Liver (tissue), 9 donors: Measurements from ENCODE around the gene CYP39A1. TPM values are rescaled to one million over a fixed set of nuclear protein-coding genes. Genes with fewer than 3 reads are reported as not detected.

ENCODE experiments used
- DNase-seq: peaks from one replicate; pipeline ENCODE4 v3.0.0-alpha.2; 2017; ENCODE audit warnings: low spot score
- H3K27ac ChIP-seq, 2 donors: one replicate each; pipeline ENCODE4 v1.7.0; 2013; ENCODE audit warnings: inconsistent platforms in 2 of 2, low read length in 2 of 2, control low read depth in 1 of 2, low read depth in 1 of 2, mild to moderate bottlenecking in 1 of 2
- H3K27me3 ChIP-seq, 4 donors: one replicate each; pipeline versions ENCODE4 v1.6.1 to v1.7.0; 2013; ENCODE audit warnings: low read length in 3 of 4, inconsistent platforms in 1 of 4, mild to moderate bottlenecking in 1 of 4, moderate library complexity in 1 of 4; ENCODE audit not compliant: control insufficient read depth in 4 of 4, insufficient read depth in 4 of 4
- H3K36me3 ChIP-seq, 4 donors: one replicate each; pipeline versions ENCODE4 v1.6.1 to v1.7.0; 2013; ENCODE audit warnings: low read length in 3 of 4, mild to moderate bottlenecking in 3 of 4, low read depth in 1 of 4, moderate library complexity in 1 of 4; ENCODE audit not compliant: control insufficient read depth in 4 of 4, insufficient read depth in 3 of 4
- H3K4me1 ChIP-seq, 4 donors: one replicate each; pipeline versions ENCODE4 v1.6.1 to v1.7.0; 2013; ENCODE audit warnings: low read length in 3 of 4, mild to moderate bottlenecking in 3 of 4, moderate library complexity in 1 of 4; ENCODE audit not compliant: control insufficient read depth in 4 of 4, insufficient read depth in 4 of 4
- H3K4me3 ChIP-seq, 3 donors: one replicate each; pipeline versions ENCODE4 v1.6.1 to v1.7.0; 2013; ENCODE audit warnings: low read length in 3 of 3, control low read depth in 1 of 3, low read depth in 1 of 3, mild to moderate bottlenecking in 1 of 3
- H3K9ac ChIP-seq, 2 donors: one replicate each; pipeline ENCODE4 v1.7.0; 2013; ENCODE audit warnings: low read length in 2 of 2, mild to moderate bottlenecking in 2 of 2, moderate library complexity in 2 of 2, control low read depth in 1 of 2, low read depth in 1 of 2
- H3K9me3 ChIP-seq, 4 donors: one replicate each; pipeline versions ENCODE4 v1.6.1 to v1.7.0; 2013; ENCODE audit warnings: low read length in 3 of 4; ENCODE audit not compliant: control insufficient read depth in 4 of 4
- FOXA2 ChIP-seq: IDR thresholded peaks from 2 replicates; pipeline ENCODE4 v1.6.1; 2016; ENCODE audit warnings: antibody characterized with exemption
- GABPA ChIP-seq, 2 donors: IDR thresholded peaks in 1 of 2; conservative IDR thresholded peaks in 1 of 2; 2 replicates each; pipeline ENCODE4 v1.6.1; 2016; ENCODE audit warnings: antibody characterized with exemption in 2 of 2, mild to moderate bottlenecking in 1 of 2, moderate library complexity in 1 of 2
- HNF4A ChIP-seq, 2 donors: conservative IDR thresholded peaks; 2 replicates each; pipeline ENCODE4 v1.6.1; 2016; ENCODE audit warnings: antibody characterized with exemption in 2 of 2, mild to moderate bottlenecking in 2 of 2
- HNF4G ChIP-seq: IDR thresholded peaks from 2 replicates; pipeline ENCODE4 v1.6.1; 2016; ENCODE audit warnings: antibody characterized with exemption
- JUND ChIP-seq, 2 donors: IDR thresholded peaks; 2 replicates each; pipeline ENCODE4 v1.6.1; 2016; ENCODE audit warnings: antibody characterized with exemption in 2 of 2
- NR2F2 ChIP-seq: IDR thresholded peaks from 2 replicates; pipeline ENCODE4 v1.6.1; 2016; ENCODE audit warnings: antibody characterized with exemption
- RAD21 ChIP-seq, 2 donors: IDR thresholded peaks; 2 replicates each; pipeline ENCODE4 v1.6.1; 2016; ENCODE audit warnings: antibody characterized with exemption in 2 of 2, mild to moderate bottlenecking in 2 of 2
- REST ChIP-seq: IDR thresholded peaks from 2 replicates; pipeline ENCODE4 v1.6.1; 2016; ENCODE audit warnings: antibody characterized with exemption, mild to moderate bottlenecking
- RXRA ChIP-seq, 2 donors: IDR thresholded peaks; 2 replicates each; pipeline ENCODE4 v1.6.1; 2017 to 2018; ENCODE audit warnings: antibody characterized with exemption in 2 of 2, mild to moderate bottlenecking in 1 of 2
- SP1 ChIP-seq: IDR thresholded peaks from 2 replicates; pipeline ENCODE4 v1.6.1; 2018; ENCODE audit warnings: antibody characterized with exemption, mild to moderate bottlenecking
- TAF1 ChIP-seq: conservative IDR thresholded peaks from 2 replicates; pipeline ENCODE4 v1.6.1; 2016; ENCODE audit warnings: antibody characterized with exemption, mild to moderate bottlenecking
- YY1 ChIP-seq: IDR thresholded peaks from 2 replicates; pipeline ENCODE4 v1.6.1; 2016; ENCODE audit warnings: antibody characterized with exemption, mild to moderate bottlenecking
- ZBTB33 ChIP-seq: IDR thresholded peaks from 2 replicates; pipeline ENCODE4 v1.6.1; 2016; ENCODE audit warnings: antibody characterized with exemption
- WGBS: extraction: QIAGEN DNeasy Blood & Tissue Kit; methylation state at CpG from one replicate; pipeline ENCODE4 v1.1.7; 2013; 5-methylcytosine and 5-hydroxymethylcytosine counted together
- polyA plus RNA-seq, 2 donors: library from polyadenylated mRNA; stranded (reverse) in 1 of 2; unstranded in 1 of 2; fragments of 200-250 nt in 1 of 2; fragments of >200 nt in 1 of 2; fragmentation: Nextera tagmentation in 1 of 2; extraction: Ambion mirVana in 1 of 2; gene quantifications; one replicate each; pipeline versions ENCODE4 v1.2.1 to v1.2.3, GENCODE V29; 2013 to 2015
- total RNA-seq, 2 donors: library from RNA; depleted of rRNA; stranded (reverse); fragments of >200 nt; gene quantifications; one replicate each; pipeline ENCODE4 v1.2.3, GENCODE V29; 2014
- donor health status: healthy.
- donor health status: healthy.
- donor health status: healthy.
- donor health status: healthy.
- donor health status: healthy.

Gene CYP39A1
- total and polyA plus RNA-seq, 4 donors, result 10.8 to 29.8 (median 15.2) TPM

GRCh38 chr6:46511320-46511719 is 141.3 kb downstream of the CYP39A1 start (continued):
- no peak for TF ChIP-seq GABPA (IDR thresholded peaks at IDR 0.05 in 1 of 2, conservative IDR thresholded peaks at IDR 0.05 in 1 of 2)
- no peak for TF ChIP-seq TAF1
- TF ChIP-seq RAD21 (IDR thresholded peaks at IDR 0.05), result no peak
- TF ChIP-seq ZBTB33, result no peak

GRCh38 chr6:46510651-46511050 is 142.0 kb downstream of the CYP39A1 start:
- Histone ChIP-seq H3K36me3 (no peaks in the 10 kb centered on the region), H3K4me1 (peaks cover 6 to 33% (median 30%) of the 10 kb centered on the region in 4 donors), H3K9ac (no peak overlapping the region), H3K9me3 (no peaks in the 10 kb centered on the region), H3K27me3 (no peaks in the 10 kb centered on the region), H3K27ac (peak overlapping the region in 1 of 2 donors; percentile 42), H3K4me3 (no peak overlapping the region)
- TF ChIP-seq ZBTB33 (no peak), RXRA (IDR thresholded peaks at IDR 0.05) (peak; percentile 25 to 59), SP1 (peak; percentile 39), RAD21 (IDR thresholded peaks at IDR 0.05) (peak in 1 of 2 donors; percentile 35), HNF4A (conservative IDR thresholded peaks at IDR 0.05) (no peak), JUND (IDR thresholded peaks at IDR 0.05) (peak in 1 of 2 donors; percentile 8), REST (no peak), NR2F2 (peak; percentile 79), YY1 (peak; percentile 47)
- no peak for DNase-seq

GRCh38 chr6:46509981-46510510 is 142.6 kb downstream of the CYP39A1 start:
- H3K27ac ChIP-seq, result peak overlapping the region in 1 of 2 donors; percentile 42
- H3K9ac ChIP-seq, result no peak overlapping the region
- H3K36me3 ChIP-seq, result no peaks in the 10 kb centered on the region
- peaks cover 6 to 33% (median 30%) of the 10 kb centered on the region in 4 donors for H3K4me1 ChIP-seq
- no peaks in the 10 kb centered on the region for H3K9me3 ChIP-seq
- WGBS, result 77% methylated on average over 4 of the region's 4 CpGs
- H3K4me3 ChIP-seq, result no peak overlapping the region
- no peak for DNase-seq
- no peaks in the 10 kb centered on the region for H3K27me3 ChIP-seq
- TF ChIP-seq NR2F2 (no peak), JUND (IDR thresholded peaks at IDR 0.05) (no peak), HNF4A (conservative IDR thresholded peaks at IDR 0.05) (no peak), RXRA (IDR thresholded peaks at IDR 0.05) (no peak), TAF1 (no peak), REST (no peak), ZBTB33 (no peak), FOXA2 (no peak), SP1 (no peak), HNF4G (no peak)
